BLaER1 (cell line): Measurements from ENCODE around the gene ATG4B.

Experiments used
- H3K27ac ChIP-seq: shearing (Covaris generic); formaldehyde crosslinking; 2 replicates; pipeline ENCODE4 v1.8.1; 2022
- H3K27me3 ChIP-seq: shearing (Covaris generic); formaldehyde crosslinking; 2 replicates; pipeline ENCODE4 v1.8.1; 2022
- H3K36me3 ChIP-seq: shearing (Covaris generic); formaldehyde crosslinking; 2 replicates; pipeline ENCODE4 v1.8.1; 2022
- H3K4me1 ChIP-seq: shearing (Covaris generic); formaldehyde crosslinking; 2 replicates; pipeline ENCODE4 v1.8.1; 2022
- H3K4me2 ChIP-seq: shearing (Covaris generic); formaldehyde crosslinking; 2 replicates; pipeline ENCODE4 v1.8.1; 2022
- H3K4me3 ChIP-seq: shearing (Covaris generic); formaldehyde crosslinking; 2 replicates; pipeline ENCODE4 v1.8.1; 2022
- H3K9ac ChIP-seq: shearing (Covaris generic); formaldehyde crosslinking; 2 replicates; pipeline ENCODE4 v1.8.1; 2022
- H3K9me3 ChIP-seq: shearing (Covaris generic); formaldehyde crosslinking; 2 replicates; pipeline ENCODE4 v1.8.1; 2022
- H4K20me1 ChIP-seq: shearing (Covaris generic); formaldehyde crosslinking; 2 replicates; pipeline ENCODE4 v1.8.1; 2022
- Cebpa-rat ChIP-seq: shearing (Covaris generic); IDR thresholded peaks from 2 replicates; pipeline ENCODE4 v1.8.1; 2022

The ATG4B gene

GRCh38 chr2:241619597-241620418, 17.7 kb upstream of the ATG4B start:
- peaks cover 51% of the 10 kb centered on the region for H3K36me3 ChIP-seq
- H3K4me2 ChIP-seq, result peak overlapping the region; percentile 91
- H4K20me1 ChIP-seq, result peaks cover 5% of the 10 kb centered on the region; the same call in 1 of the 2 replicates
- H3K9ac ChIP-seq, result peak overlapping the region; percentile 78; the same call in 1 of the 2 replicates
- TF ChIP-seq Cebpa-rat, result no peak
- H3K4me1 ChIP-seq, result peaks cover 41% of the 10 kb centered on the region
- no peaks in the 10 kb centered on the region for H3K27me3 ChIP-seq
- peak overlapping the region; percentile 62; the same call in 1 of the 2 replicates for H3K4me3 ChIP-seq
- no peaks in the 10 kb centered on the region for H3K9me3 ChIP-seq
- peak overlapping the region; percentile 91 for H3K27ac ChIP-seq

- Histone ChIP-seq H3K4me2 (no peak overlapping the region), H3K4me1 (peaks cover 41% of the 10 kb centered on the region), H3K9ac (no peak overlapping the region), H3K27me3 (no peaks in the 10 kb centered on the region), H4K20me1 (peaks cover 10% of the 10 kb centered on the region; the same call in 1 of the 2 replicates), H3K4me3 (no peak overlapping the region), H3K9me3 (no peaks in the 10 kb centered on the region), H3K36me3 (peaks cover 55% of the 10 kb centered on the region), H3K27ac (no peak overlapping the region)
- TF ChIP-seq Cebpa-rat, result no peak
Measured at GRCh38 chr2:241620419-241620769, 17.1 kb upstream of the ATG4B start.

- H3K36me3 ChIP-seq, result peaks cover 77% of the 10 kb centered on the region
- H3K4me1 ChIP-seq, result peaks cover 25% of the 10 kb centered on the region
- H3K9me3 ChIP-seq, result no peaks in the 10 kb centered on the region
- no peak overlapping the region for H3K4me3 ChIP-seq
- no peak overlapping the region for H3K9ac ChIP-seq
- peaks cover 47% of the 10 kb centered on the region for H4K20me1 ChIP-seq
- no peak for TF ChIP-seq Cebpa-rat
- peak overlapping the region; percentile 41 for H3K27ac ChIP-seq
- H3K4me2 ChIP-seq, result no peak overlapping the region
- no peaks in the 10 kb centered on the region for H3K27me3 ChIP-seq
Measured at GRCh38 chr2:241627675-241628074, 9.8 kb upstream of the ATG4B start.

GRCh38 chr2:241629762-241630435, 7.6 kb upstream of the ATG4B start:
- Histone ChIP-seq H3K9ac (peak overlapping the region; percentile 52; the same call in 1 of the 2 replicates), H3K4me2 (peak overlapping the region; percentile 46), H4K20me1 (peaks cover 62% of the 10 kb centered on the region), H3K27me3 (no peaks in the 10 kb centered on the region), H3K36me3 (peaks cover 76% of the 10 kb centered on the region), H3K9me3 (no peaks in the 10 kb centered on the region), H3K4me3 (no peak overlapping the region), H3K4me1 (peaks cover 32% of the 10 kb centered on the region), H3K27ac (peak overlapping the region; percentile 56)
- no peak for TF ChIP-seq Cebpa-rat

GRCh38 chr2:241632478-241633325, 4.8 kb upstream of the ATG4B start:
- Histone ChIP-seq H3K27ac (no peak overlapping the region), H4K20me1 (peaks cover 66% of the 10 kb centered on the region), H3K4me2 (no peak overlapping the region), H3K36me3 (peaks cover 58% of the 10 kb centered on the region), H3K9me3 (no peaks in the 10 kb centered on the region), H3K4me3 (no peak overlapping the region), H3K4me1 (peaks cover 42% of the 10 kb centered on the region), H3K27me3 (no peaks in the 10 kb centered on the region), H3K9ac (0 out of 2 replicates have a peak overlapping the region, but pooled peaks have one; percentile 10)
- no peak for TF ChIP-seq Cebpa-rat

GRCh38 chr2:241633561-241633960, 3.9 kb upstream of the ATG4B start:
- Histone ChIP-seq H3K27ac (no peak overlapping the region), H3K9me3 (no peaks in the 10 kb centered on the region), H3K4me1 (peaks cover 46% of the 10 kb centered on the region), H3K4me2 (no peak overlapping the region), H3K36me3 (peaks cover 49% of the 10 kb centered on the region), H3K9ac (no peak overlapping the region), H3K27me3 (no peaks in the 10 kb centered on the region), H3K4me3 (no peak overlapping the region), H4K20me1 (peaks cover 68% of the 10 kb centered on the region)
- TF ChIP-seq Cebpa-rat, result no peak

GRCh38 chr2:241635756-241636155, 1.7 kb upstream of the ATG4B start:
- Histone ChIP-seq H3K27me3 (no peaks in the 10 kb centered on the region), H3K9ac (peak overlapping the region; percentile 98), H4K20me1 (peaks cover 77% of the 10 kb centered on the region), H3K36me3 (peaks cover 60% of the 10 kb centered on the region), H3K27ac (peak overlapping the region; percentile 99), H3K4me3 (peak overlapping the region; percentile 87), H3K4me2 (peak overlapping the region; percentile 93), H3K4me1 (peaks cover 39% of the 10 kb centered on the region), H3K9me3 (peaks cover 15% of the 10 kb centered on the region)
- TF ChIP-seq Cebpa-rat, result no peak

- Histone ChIP-seq H3K9ac (peak overlapping the region; percentile 98), H4K20me1 (peaks cover 77% of the 10 kb centered on the region), H3K4me2 (peak overlapping the region; percentile 93), H3K36me3 (peaks cover 57% of the 10 kb centered on the region), H3K4me3 (peak overlapping the region; percentile 87), H3K9me3 (peaks cover 15% of the 10 kb centered on the region), H3K4me1 (peaks cover 40% of the 10 kb centered on the region), H3K27ac (peak overlapping the region; percentile 99), H3K27me3 (no peaks in the 10 kb centered on the region)
- TF ChIP-seq Cebpa-rat, result no peak
Measured at GRCh38 chr2:241636182-241637017, 1.1 kb upstream of the ATG4B start.
